ENCODE measurements around the gene PLA2G1B.

- no peak for TF ChIP-seq CTCF (IDR thresholded peaks at IDR 0.05)
- no peak for TF ChIP-seq POLR2A (IDR thresholded peaks at IDR 0.05)
- no peak for TF ChIP-seq POLR2AphosphoS5 (IDR thresholded peaks at IDR 0.05; ENCODE audit: insufficient read depth in 1 of 2, low read depth in 1 of 2)
These were observed 10.8 kb downstream of the PLA2G1B start for GRCh38 chr12:120316798-120317223.
